Measurements from ENCODE around the gene TMEM273. TPM values are rescaled to one million over a fixed set of nuclear protein-coding genes. Genes with fewer than 3 reads are reported as not detected.

The TMEM273 gene
- polyA plus RNA-seq, 1 donor (not counting 4 experiments of a cell fraction or from before 2014, with no cell fraction given), result not detected

DNA sequence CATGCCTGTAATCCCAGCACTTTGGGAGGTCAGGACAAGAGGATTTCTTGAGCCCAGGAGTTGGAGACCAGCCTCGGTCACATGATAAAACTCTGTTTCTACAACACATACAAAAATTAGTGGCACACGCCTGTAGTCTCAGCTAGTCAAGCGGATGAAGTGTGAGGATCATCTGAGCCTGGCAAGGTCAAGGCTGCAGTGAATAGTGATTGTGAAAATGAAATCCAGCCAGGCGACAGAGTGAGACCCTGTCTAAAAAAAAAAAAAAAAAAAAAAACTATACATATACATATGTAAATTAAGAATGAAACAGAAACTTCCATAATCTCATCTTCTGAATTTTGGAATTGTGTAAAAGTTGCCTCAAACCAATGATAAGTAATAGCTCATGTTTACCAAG lies 36.2 kb downstream of the TMEM273 start:
- H3K27me3 ChIP-seq (ENCODE audit: control insufficient read depth, extremely low read depth, insufficient read depth, low read length), result peaks cover 8% of the 10 kb centered on the region

DNA sequence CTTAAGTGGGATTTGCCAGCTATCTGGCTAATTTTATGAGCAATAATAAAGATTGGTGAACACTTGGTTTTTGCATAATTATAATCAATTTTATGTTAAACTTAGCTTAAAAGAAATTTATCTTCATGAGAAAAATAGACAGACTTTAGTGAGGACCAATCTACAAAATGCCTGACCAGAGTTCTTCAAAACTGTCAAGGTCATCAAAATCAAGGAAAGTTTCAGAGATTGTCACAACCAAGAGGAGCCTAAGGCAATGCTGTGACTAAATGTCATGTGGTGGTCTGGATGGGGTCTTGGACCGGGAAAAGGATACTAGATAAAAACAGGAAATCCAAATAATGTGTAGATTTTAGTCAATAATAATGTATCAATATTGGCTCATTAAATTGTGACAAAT lies 36.7 kb downstream of the TMEM273 start:
- TF ChIP-seq, protein P1, sequence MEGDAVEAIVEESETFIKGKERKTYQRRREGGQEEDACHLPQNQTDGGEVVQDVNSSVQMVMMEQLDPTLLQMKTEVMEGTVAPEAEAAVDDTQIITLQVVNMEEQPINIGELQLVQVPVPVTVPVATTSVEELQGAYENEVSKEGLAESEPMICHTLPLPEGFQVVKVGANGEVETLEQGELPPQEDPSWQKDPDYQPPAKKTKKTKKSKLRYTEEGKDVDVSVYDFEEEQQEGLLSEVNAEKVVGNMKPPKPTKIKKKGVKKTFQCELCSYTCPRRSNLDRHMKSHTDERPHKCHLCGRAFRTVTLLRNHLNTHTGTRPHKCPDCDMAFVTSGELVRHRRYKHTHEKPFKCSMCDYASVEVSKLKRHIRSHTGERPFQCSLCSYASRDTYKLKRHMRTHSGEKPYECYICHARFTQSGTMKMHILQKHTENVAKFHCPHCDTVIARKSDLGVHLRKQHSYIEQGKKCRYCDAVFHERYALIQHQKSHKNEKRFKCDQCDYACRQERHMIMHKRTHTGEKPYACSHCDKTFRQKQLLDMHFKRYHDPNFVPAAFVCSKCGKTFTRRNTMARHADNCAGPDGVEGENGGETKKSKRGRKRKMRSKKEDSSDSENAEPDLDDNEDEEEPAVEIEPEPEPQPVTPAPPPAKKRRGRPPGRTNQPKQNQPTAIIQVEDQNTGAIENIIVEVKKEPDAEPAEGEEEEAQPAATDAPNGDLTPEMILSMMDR (optimal IDR thresholded peaks at IDR 0.05 in 1 of 3, IDR thresholded peaks at IDR 0.05 in 1 of 3, conservative IDR thresholded peaks at IDR 0.05 in 1 of 3; ENCODE audit: extremely low read depth in 1 of 3, insufficient read depth in 2 of 3, low read length in 3 of 3), result no peak
- TF ChIP-seq EZH2 (IDR thresholded peaks at IDR 0.05; ENCODE audit: low read length), result no peak
- Histone ChIP-seq H2AFZ (ENCODE audit: control insufficient read depth, low read length) (no peak overlapping the region), H3K36me3 (ENCODE audit: control insufficient read depth in 2 of 2, extremely low read depth in 1 of 2, insufficient read depth in 2 of 2, low read length in 2 of 2) (no peaks in the 10 kb centered on the region), H4K20me1 (ENCODE audit: control insufficient read depth, extremely low read depth, insufficient read depth, low read length) (no peaks in the 10 kb centered on the region), H3K4me3 (ENCODE audit: control insufficient read depth in 2 of 3, extremely low read depth in 1 of 3, insufficient read depth in 2 of 3, low read depth in 1 of 3, low read length in 3 of 3) (no peak overlapping the region), H3K79me2 (ENCODE audit: control insufficient read depth, insufficient read depth, low read length) (no peaks in the 10 kb centered on the region), H3K9me3 (ENCODE audit: control insufficient read depth, low read depth, low read length) (no peaks in the 10 kb centered on the region), H3K9me1 (ENCODE audit: control insufficient read depth, extremely low read depth, insufficient read depth, low read length) (no peaks in the 10 kb centered on the region), H3K27ac (ENCODE audit: control insufficient read depth, insufficient read depth, low read length) (no peak overlapping the region), H3K4me1 (ENCODE audit: control insufficient read depth, extremely low read depth, insufficient read depth, low read length) (no peaks in the 10 kb centered on the region), H3K27me3 (ENCODE audit: control insufficient read depth, extremely low read depth, insufficient read depth, low read length) (peaks cover 8% of the 10 kb centered on the region), H3K4me2 (ENCODE audit: control insufficient read depth, extremely low read depth, insufficient read depth, low read depth, low read length) (no peak overlapping the region), H3K9ac (ENCODE audit: control insufficient read depth, extremely low read depth, insufficient read depth, low read length) (no peak overlapping the region)
- FAIRE-seq, result no peak
- DNase-seq (ENCODE audit: low read depth, low spot score), result no peak
- dilution Hi-C loops (cut with MboI; ENCODE audit: extremely low pct_ligation_motif_present, low sequenced_read_pairs), result no loop called here

More for the DNA sequence above, 36.2 kb downstream of the TMEM273 start:
- Histone ChIP-seq H3K36me3 (ENCODE audit: control insufficient read depth in 2 of 2, extremely low read depth in 1 of 2, insufficient read depth in 2 of 2, low read length in 2 of 2) (no peaks in the 10 kb centered on the region), H3K9me1 (ENCODE audit: control insufficient read depth, extremely low read depth, insufficient read depth, low read length) (no peaks in the 10 kb centered on the region), H3K4me2 (ENCODE audit: control insufficient read depth, extremely low read depth, insufficient read depth, low read depth, low read length) (no peak overlapping the region), H3K27ac (ENCODE audit: control insufficient read depth, insufficient read depth, low read length) (no peak overlapping the region), H4K20me1 (ENCODE audit: control insufficient read depth, extremely low read depth, insufficient read depth, low read length) (no peaks in the 10 kb centered on the region), H3K4me3 (ENCODE audit: control insufficient read depth in 2 of 3, extremely low read depth in 1 of 3, insufficient read depth in 2 of 3, low read depth in 1 of 3, low read length in 3 of 3) (no peak overlapping the region), H3K4me1 (ENCODE audit: control insufficient read depth, extremely low read depth, insufficient read depth, low read length) (no peaks in the 10 kb centered on the region), H3K9ac (ENCODE audit: control insufficient read depth, extremely low read depth, insufficient read depth, low read length) (no peak overlapping the region), H2AFZ (ENCODE audit: control insufficient read depth, low read length) (no peak overlapping the region), H3K79me2 (ENCODE audit: control insufficient read depth, insufficient read depth, low read length) (no peaks in the 10 kb centered on the region), H3K9me3 (ENCODE audit: control insufficient read depth, low read depth, low read length) (no peaks in the 10 kb centered on the region)
- no peak for DNase-seq (ENCODE audit: low read depth, low spot score)
- no peak for FAIRE-seq
- TF ChIP-seq, protein P1 (optimal IDR thresholded peaks at IDR 0.05 in 1 of 3, IDR thresholded peaks at IDR 0.05 in 1 of 3, conservative IDR thresholded peaks at IDR 0.05 in 1 of 3; ENCODE audit: extremely low read depth in 1 of 3, insufficient read depth in 2 of 3, low read length in 3 of 3), result no peak
- no peak for TF ChIP-seq EZH2 (IDR thresholded peaks at IDR 0.05; ENCODE audit: low read length)
- dilution Hi-C loops (cut with MboI; ENCODE audit: extremely low pct_ligation_motif_present, low sequenced_read_pairs), result no loop called here

Measured in keratinocyte (primary cell).